Lower lobe of right lung (tissue), 2 donors: ENCODE measurements around the gene ADAMTSL4. TPM values are rescaled to one million over a fixed set of nuclear protein-coding genes. Genes with fewer than 3 reads are reported as not detected.
"Not testable (repeated sequence)": the region's sequence is repeated elsewhere in the genome, so short reads cannot be mapped to it uniquely, and the experiment has no call there.

ENCODE experiments used
- ATAC-seq, 2 donors: fragments of 200-7000 bp; cut with Tn5 transposase; one replicate each; pipeline ENCODE4 v1.9.1; 2020 to 2022; ENCODE audit warnings: mild to moderate bottlenecking in 2 of 2, moderate library complexity in 2 of 2
- DNase-seq: peaks from one replicate; pipeline ENCODE4 v3.0.0-alpha.2; 2020
- H3K27ac ChIP-seq: fragments of 200-600 bp; one replicate; pipeline ENCODE4 v1.8.0; 2022
- H3K27me3 ChIP-seq: fragments of 200-600 bp; one replicate; pipeline ENCODE4 v1.8.0; 2022; ENCODE audit warnings: low read depth
- H3K36me3 ChIP-seq: fragments of 200-600 bp; one replicate; pipeline ENCODE4 v1.8.0; 2022; ENCODE audit warnings: mild to moderate bottlenecking
- H3K4me1 ChIP-seq: fragments of 200-600 bp; one replicate; pipeline ENCODE4 v1.8.0; 2022
- H3K4me3 ChIP-seq: fragments of 200-600 bp; one replicate; pipeline ENCODE4 v1.8.0; 2022; ENCODE audit warnings: mild to moderate bottlenecking
- H3K9me3 ChIP-seq: fragments of 200-600 bp; one replicate; pipeline ENCODE4 v1.8.0; 2022
- intact Hi-C: fragments of 100-400 bp; cut with DNase I; formaldehyde crosslinking; loops from one replicate; pipeline ENCODE4 v1.11.0; 2022
- microRNA-seq: library from miRNA; unstranded; fragments of <30 nt; microRNA quantifications from one replicate; pipeline ENCODE4 v1.2.0, GENCODE V29; 2020; ENCODE audit warnings: borderline number of aligned reads
- total RNA-seq: library from RNA; stranded (reverse); fragmentation: NEBNext Ultra II Directional; extraction: Animal tissue kit (Norgen Biotek cat#: 25700); gene quantifications from one replicate; pipeline ENCODE4 v1.2.1, GENCODE V29; 2021
- TF ChIP-seq, protein P1 (sequence below): fragments of 200-600 bp; IDR thresholded peaks from one replicate; pipeline ENCODE4 v1.8.0; 2022; ENCODE audit warnings: antibody characterized with exemption, mild to moderate bottlenecking
- donor health status: DM: no; HTN: yes; CAD: no; lungs with severe emphysema.

Gene ADAMTSL4
- total RNA-seq, 1 donor from 2014 or later = 164 TPM

DNA sequence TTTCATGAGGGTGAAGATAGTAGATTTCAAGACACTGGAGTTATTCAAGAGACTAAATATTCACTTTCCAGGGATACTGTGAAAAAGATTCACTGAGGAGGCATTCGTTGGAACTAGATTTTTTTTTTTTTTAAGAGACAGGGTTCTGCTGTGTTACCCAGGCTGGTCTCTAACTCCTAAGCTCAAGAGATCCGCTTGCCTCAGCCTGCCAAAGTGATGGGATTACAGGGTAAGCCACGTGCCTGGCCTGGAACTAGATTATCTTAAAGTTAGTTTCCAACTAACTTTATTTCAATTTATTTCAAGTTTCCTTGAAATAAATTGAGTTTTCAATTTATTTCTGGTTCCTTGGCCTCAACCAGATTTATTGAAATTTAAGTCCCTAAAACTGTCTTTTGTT lies 54.5 kb downstream of the ADAMTSL4 start:
- Histone ChIP-seq H3K36me3 (peaks cover 12% of the 10 kb centered on the region), H3K9me3 (no peaks in the 10 kb centered on the region), H3K4me3 (no peak overlapping the region), H3K27me3 (no peaks in the 10 kb centered on the region), H3K4me1 (peaks cover 13% of the 10 kb centered on the region), H3K27ac (no peak overlapping the region)
- intact Hi-C loops = no loop called here
- ATAC-seq = no peak
- TF ChIP-seq, protein P1, sequence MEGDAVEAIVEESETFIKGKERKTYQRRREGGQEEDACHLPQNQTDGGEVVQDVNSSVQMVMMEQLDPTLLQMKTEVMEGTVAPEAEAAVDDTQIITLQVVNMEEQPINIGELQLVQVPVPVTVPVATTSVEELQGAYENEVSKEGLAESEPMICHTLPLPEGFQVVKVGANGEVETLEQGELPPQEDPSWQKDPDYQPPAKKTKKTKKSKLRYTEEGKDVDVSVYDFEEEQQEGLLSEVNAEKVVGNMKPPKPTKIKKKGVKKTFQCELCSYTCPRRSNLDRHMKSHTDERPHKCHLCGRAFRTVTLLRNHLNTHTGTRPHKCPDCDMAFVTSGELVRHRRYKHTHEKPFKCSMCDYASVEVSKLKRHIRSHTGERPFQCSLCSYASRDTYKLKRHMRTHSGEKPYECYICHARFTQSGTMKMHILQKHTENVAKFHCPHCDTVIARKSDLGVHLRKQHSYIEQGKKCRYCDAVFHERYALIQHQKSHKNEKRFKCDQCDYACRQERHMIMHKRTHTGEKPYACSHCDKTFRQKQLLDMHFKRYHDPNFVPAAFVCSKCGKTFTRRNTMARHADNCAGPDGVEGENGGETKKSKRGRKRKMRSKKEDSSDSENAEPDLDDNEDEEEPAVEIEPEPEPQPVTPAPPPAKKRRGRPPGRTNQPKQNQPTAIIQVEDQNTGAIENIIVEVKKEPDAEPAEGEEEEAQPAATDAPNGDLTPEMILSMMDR = no peak
- no peak for DNase-seq

DNA sequence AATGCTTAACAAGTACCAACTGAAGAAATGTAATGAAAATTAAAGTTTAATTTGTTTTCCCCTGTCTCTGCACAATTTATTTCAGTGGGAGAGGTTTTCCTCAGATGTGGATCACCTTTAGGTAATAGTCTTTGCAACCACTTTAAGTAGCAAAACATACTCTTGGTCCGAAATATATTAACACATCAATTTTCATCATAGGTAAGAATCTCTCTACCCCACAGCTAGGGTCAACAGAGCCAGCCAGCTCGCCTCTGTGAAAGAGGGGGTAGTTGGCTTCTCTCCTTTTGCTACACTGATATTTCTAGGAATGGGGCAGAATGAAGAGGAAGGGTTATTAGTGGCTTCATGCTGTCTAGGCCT lies 55.0 kb downstream of the ADAMTSL4 start:
- intact Hi-C loops = no loop called here
- H3K9me3 ChIP-seq = no peaks in the 10 kb centered on the region
- peak overlapping the region; percentile 72 for H3K27ac ChIP-seq
- H3K4me3 ChIP-seq = no peak overlapping the region
- DNase-seq (no peak), ATAC-seq (no peak)
- H3K4me1 ChIP-seq = peaks cover 16% of the 10 kb centered on the region
- no peaks in the 10 kb centered on the region for H3K27me3 ChIP-seq
- peaks cover 12% of the 10 kb centered on the region for H3K36me3 ChIP-seq
- TF ChIP-seq, protein P1 = no peak

DNA sequence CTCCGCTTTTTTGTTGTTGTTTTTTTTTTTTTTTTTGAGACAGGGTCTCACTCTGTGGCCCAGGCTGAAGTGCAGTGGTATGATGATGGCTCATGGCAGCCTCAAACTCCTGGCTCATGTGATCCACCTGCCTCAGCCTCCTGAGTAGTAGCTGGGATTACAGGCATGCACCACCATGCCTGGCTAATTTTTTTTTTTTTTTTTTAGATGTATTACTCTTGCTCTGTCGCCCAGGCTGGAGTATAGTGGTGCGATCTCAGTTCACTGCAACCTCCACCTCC lies 56.2 kb downstream of the ADAMTSL4 start:
- DNase-seq, intact Hi-C loops, H3K36me3 ChIP-seq, H3K27me3 ChIP-seq, ATAC-seq, H3K4me3 ChIP-seq, H3K9me3 ChIP-seq: not testable (repeated sequence)
- peaks cover 27% of the 10 kb centered on the region for H3K4me1 ChIP-seq
- peak overlapping the region; percentile 72 for H3K27ac ChIP-seq

DNA sequence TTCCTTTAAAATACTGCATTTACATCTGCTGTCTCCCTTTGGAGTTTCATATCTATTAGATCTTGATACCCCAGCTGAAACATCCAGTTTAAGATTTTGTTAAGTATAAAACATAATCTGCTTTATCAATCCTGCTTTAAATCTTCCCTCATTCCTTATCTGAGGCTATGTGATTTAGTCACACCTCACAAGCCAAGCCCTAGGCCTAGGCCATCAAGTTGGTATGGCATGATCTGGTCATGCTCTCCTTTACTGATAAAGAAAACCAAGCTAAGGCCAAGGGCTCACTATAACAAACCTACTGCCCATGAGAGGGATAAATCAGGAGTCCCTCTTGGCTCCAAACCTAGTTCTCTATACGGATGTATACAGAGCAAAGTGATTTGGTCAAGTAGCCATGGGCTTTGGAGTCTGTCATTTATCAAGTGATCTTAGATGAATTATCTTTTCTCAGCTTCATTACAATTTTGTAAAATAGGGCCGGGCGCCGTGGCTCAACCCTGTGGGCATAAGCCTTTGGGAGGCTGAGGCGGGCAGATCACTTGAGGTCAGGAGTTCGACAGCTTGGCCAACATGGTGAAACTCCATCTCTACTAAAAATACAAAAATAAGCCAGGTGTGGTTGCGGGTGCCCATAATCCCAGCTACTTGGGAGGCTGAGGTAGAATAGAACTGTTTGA lies 57.4 kb downstream of the ADAMTSL4 start:
- H3K9me3 ChIP-seq = no peaks in the 10 kb centered on the region
- DNase-seq (no peak), ATAC-seq (no peak)
- no peak overlapping the region for H3K27ac ChIP-seq
- no peaks in the 10 kb centered on the region for H3K36me3 ChIP-seq
- no peak overlapping the region for H3K4me3 ChIP-seq
- H3K27me3 ChIP-seq = no peaks in the 10 kb centered on the region
- TF ChIP-seq, protein P1 = no peak
- intact Hi-C loops = no loop called here
- H3K4me1 ChIP-seq = peaks cover 40% of the 10 kb centered on the region

DNA sequence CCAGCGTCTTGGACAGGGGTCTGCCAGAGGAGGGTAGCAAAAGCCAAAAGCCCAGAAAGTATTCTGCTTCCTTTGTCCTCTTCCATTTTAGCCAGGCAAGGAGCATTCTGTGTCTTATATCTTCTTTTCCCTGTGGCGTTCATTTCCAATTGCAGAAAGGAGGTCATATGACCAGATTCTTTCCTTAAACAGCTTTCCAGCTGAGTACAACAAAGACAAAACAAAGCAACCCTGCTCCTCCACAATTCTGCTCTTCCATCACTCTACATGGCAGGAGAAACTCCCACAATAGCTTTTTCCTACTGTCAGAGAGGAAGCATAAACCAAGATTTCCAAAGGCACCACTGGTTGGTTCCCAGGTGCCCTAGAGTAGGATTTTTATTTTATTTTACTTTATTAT lies 60.5 kb downstream of the ADAMTSL4 start:
- intact Hi-C loops = no loop called here
- TF ChIP-seq, protein P1 = no peak
- Histone ChIP-seq H3K36me3 (no peaks in the 10 kb centered on the region), H3K4me3 (no peak overlapping the region), H3K9me3 (no peaks in the 10 kb centered on the region), H3K27me3 (no peaks in the 10 kb centered on the region), H3K27ac (peak overlapping the region; percentile 95), H3K4me1 (peaks cover 63% of the 10 kb centered on the region)
- DNase-seq = no peak
- no peak for ATAC-seq

Small RNA genes within 50 kb of the gene (microRNA-seq; reads per million reads assigned to microRNA genes)
- gene MIR4257 = not detected

Other genes starting within 250 kb of the ADAMTSL4 start
- gene PRPF3, start 227.9 kb upstream of the ADAMTSL4 start, total RNA-seq = 54.1 TPM
- gene RPRD2, start 185.3 kb upstream of the ADAMTSL4 start, total RNA-seq = 32.0 TPM
- gene TARS2, start 62.0 kb upstream of the ADAMTSL4 start, total RNA-seq = 23.7 TPM
- gene ECM1, start 41.3 kb upstream of the ADAMTSL4 start, total RNA-seq = 16.9 TPM
- not detected for gene FALEC, start 33.7 kb upstream of the ADAMTSL4 start, total RNA-seq
- 387 TPM for gene MCL1, start 30.2 kb downstream of the ADAMTSL4 start, total RNA-seq
- 172 TPM for gene ENSA, start 80.2 kb downstream of the ADAMTSL4 start, total RNA-seq
- gene GOLPH3L, start 147.7 kb downstream of the ADAMTSL4 start, total RNA-seq = 32.5 TPM
- gene HORMAD1, start 171.5 kb downstream of the ADAMTSL4 start, total RNA-seq = 2.7 TPM
- gene CTSS, start 216.4 kb downstream of the ADAMTSL4 start, total RNA-seq = 824 TPM